SK-N-SH treated with all-trans-retinoic acid at 6 μM for 48 hours (cell line): ENCODE data around the gene MRPL12.
"Not testable (repeated sequence)": the region's sequence is repeated elsewhere in the genome, so short reads cannot be mapped to it uniquely, and the experiment has no call there.

Experiments
- ATAC-seq: fragments of 200-7000 bp; cut with Tn5 transposase; 3 replicates; pipeline ENCODE4 v1.9.1; 2020; ENCODE audit warnings: mild to moderate bottlenecking, moderate library complexity
- BACH2 ChIP-seq: fragments of 250-450 bp; sonication (Bioruptor Pico); IDR thresholded peaks from 2 replicates; pipeline ENCODE4 v1.9.0; 2021; ENCODE audit warnings: mild to moderate bottlenecking, borderline replicate concordance
- CSDC2 ChIP-seq: fragments of 250-450 bp; sonication (Bioruptor Pico); IDR thresholded peaks from 2 replicates; pipeline ENCODE4 v1.5.0; 2020; ENCODE audit warnings: mild to moderate bottlenecking, moderate library complexity
- ESRRG ChIP-seq: fragments of 250-450 bp; sonication (Bioruptor Pico); IDR thresholded peaks from 2 replicates; pipeline ENCODE4 v1.6.1; 2021; ENCODE audit warnings: mild to moderate bottlenecking
- ISL1 ChIP-seq: fragments of 250-450 bp; sonication (Bioruptor Pico); IDR thresholded peaks from 2 replicates; pipeline ENCODE4 v2.1.2; 2022; ENCODE audit warnings: mild to moderate bottlenecking, moderate library complexity
- OSR1 ChIP-seq: fragments of 250-450 bp; sonication (Bioruptor Pico); IDR thresholded peaks from 2 replicates; pipeline ENCODE4 v1.8.0; 2022; ENCODE audit warnings: moderate library complexity, mild to moderate bottlenecking, inconsistent platforms
- RARB ChIP-seq: fragments of 250-450 bp; sonication (Bioruptor Pico); IDR thresholded peaks from 2 replicates; pipeline ENCODE4 v1.8.0; 2021; ENCODE audit warnings: mild to moderate bottlenecking, moderate library complexity
- SNAI2 ChIP-seq: fragments of 250-450 bp; sonication (Bioruptor Pico); IDR thresholded peaks from 2 replicates; pipeline ENCODE4 v1.5.0; 2020; ENCODE audit warnings: mild to moderate bottlenecking, moderate library complexity
- TCF4 ChIP-seq: fragments of 250-450 bp; sonication (Bioruptor Pico); IDR thresholded peaks from 2 replicates; pipeline ENCODE4 v1.8.0; 2021; ENCODE audit warnings: mild to moderate bottlenecking, moderate library complexity, borderline replicate concordance
- TOX ChIP-seq: fragments of 250-450 bp; sonication (Bioruptor Pico); IDR thresholded peaks from 2 replicates; pipeline ENCODE4 v1.8.0; 2021; ENCODE audit warnings: mild to moderate bottlenecking, moderate library complexity, borderline replicate concordance
- ZC3H10 ChIP-seq: fragments of 250-450 bp; sonication (Bioruptor Pico); IDR thresholded peaks from 2 replicates; pipeline ENCODE4 v1.5.1; 2021; ENCODE audit warnings: mild to moderate bottlenecking, moderate library complexity
- ZNF565 ChIP-seq: fragments of 450-650 bp; formaldehyde crosslinking; conservative IDR thresholded peaks from 2 replicates; pipeline ENCODE4 v1.5.0; 2020; ENCODE audit warnings: low read depth, mild to moderate bottlenecking, moderate library complexity
- TF ChIP-seq, protein P1 (sequence below): fragments of 250-450 bp; sonication (Bioruptor Pico); IDR thresholded peaks from 2 replicates; pipeline ENCODE4 v1.8.0; 2021; ENCODE audit warnings: low read depth, mild to moderate bottlenecking, moderate library complexity, borderline replicate concordance
- TF ChIP-seq, protein P2 (sequence below): fragments of 250-450 bp; sonication (Bioruptor Pico); IDR thresholded peaks from 2 replicates; pipeline ENCODE4 v1.5.1; 2021; ENCODE audit warnings: mild to moderate bottlenecking, moderate library complexity
- TF ChIP-seq, protein P3 (sequence below): fragments of 250-450 bp; sonication (Bioruptor Pico); IDR thresholded peaks from 2 replicates; pipeline ENCODE4 v1.5.1; 2020; ENCODE audit warnings: low read depth, mild to moderate bottlenecking, moderate library complexity

The MRPL12 gene

DNA sequence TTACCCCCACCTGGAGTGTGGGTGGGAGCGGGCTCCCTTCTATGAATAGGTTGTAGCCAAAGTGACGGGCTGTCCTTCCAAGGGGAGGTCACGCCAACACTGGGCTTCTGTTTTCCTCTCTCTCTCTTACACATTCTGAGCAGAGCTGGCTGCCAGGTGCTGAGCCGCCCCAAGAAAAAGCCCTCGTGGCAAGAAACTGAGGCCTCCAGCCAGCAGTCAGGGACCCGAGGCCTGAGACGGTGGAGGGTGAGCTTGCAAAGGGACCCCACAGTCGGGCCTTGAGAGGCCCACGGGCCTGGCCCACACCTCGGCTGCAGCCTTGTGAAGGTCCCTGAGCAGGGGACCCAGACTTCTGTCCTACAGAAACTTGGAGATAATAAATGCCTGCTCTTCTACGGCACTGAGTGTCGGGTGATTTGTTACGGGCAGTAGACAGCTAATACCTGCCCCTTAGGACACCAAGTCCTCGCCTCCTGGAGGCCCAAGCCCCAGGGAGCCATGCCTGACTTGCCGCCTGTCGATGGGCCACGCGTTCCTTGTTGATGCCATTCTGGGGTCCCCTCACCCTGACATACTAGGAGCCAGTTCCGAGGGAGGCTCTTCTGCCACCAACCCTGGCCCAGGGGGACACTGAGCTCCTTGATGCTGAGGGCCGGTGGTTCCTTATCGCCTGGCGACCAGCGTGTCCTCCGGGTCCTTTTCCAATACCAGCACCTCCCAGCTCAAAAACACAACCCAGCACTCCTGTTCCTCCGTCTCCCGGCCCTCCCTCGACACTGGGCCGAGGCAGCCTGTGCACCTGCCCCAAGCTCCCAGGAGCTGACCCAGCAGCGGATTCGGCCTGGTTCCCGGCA is 35.0 kb downstream of the MRPL12 start:
- ATAC-seq, result no peak
- TF ChIP-seq RARB (CRISPR knock-in tag) (no peak), ZC3H10 (CRISPR knock-in tag) (no peak), CSDC2 (CRISPR knock-in tag) (no peak), ZNF565 (CRISPR knock-in tag) (no peak), OSR1 (CRISPR knock-in tag) (no peak)
- TF ChIP-seq, protein P1, sequence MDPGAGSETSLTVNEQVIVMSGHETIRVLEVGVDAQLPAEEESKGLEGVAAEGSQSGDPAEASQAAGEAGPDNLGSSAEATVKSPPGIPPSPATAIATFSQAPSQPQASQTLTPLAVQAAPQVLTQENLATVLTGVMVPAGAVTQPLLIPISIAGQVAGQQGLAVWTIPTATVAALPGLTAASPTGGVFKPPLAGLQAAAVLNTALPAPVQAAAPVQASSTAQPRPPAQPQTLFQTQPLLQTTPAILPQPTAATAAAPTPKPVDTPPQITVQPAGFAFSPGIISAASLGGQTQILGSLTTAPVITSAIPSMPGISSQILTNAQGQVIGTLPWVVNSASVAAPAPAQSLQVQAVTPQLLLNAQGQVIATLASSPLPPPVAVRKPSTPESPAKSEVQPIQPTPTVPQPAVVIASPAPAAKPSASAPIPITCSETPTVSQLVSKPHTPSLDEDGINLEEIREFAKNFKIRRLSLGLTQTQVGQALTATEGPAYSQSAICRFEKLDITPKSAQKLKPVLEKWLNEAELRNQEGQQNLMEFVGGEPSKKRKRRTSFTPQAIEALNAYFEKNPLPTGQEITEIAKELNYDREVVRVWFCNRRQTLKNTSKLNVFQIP, result no peak

DNA sequence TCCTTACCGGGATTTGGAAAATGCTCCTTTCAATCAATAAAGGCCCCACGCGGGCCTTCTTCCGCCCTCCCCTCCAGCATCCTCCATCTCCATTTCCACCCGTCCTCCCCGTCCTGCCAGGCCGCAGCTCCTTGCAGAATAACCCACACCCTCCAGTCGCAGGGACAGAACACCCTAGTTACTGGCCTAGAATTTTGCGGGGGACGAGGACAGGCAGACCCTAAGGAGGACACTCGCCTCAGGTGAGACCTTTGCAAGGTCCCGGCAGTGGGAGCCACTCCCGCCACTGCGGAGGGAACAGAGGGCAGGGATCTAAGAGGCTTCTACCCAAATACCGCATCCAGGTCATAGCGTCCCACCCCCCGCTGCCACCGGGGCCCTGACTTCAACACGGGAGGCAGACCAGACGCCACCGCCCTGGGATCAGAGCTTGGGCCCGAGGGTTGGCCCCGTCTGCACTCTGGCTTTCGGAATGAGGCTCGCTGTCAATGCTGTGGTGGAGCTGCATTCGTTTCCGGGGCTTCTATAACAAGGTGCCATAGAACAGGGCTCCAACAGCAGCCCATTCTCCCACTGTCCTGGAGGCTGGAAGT is 35.7 kb downstream of the MRPL12 start:
- TF ChIP-seq TCF4, result no peak
- TF ChIP-seq, protein P2, sequence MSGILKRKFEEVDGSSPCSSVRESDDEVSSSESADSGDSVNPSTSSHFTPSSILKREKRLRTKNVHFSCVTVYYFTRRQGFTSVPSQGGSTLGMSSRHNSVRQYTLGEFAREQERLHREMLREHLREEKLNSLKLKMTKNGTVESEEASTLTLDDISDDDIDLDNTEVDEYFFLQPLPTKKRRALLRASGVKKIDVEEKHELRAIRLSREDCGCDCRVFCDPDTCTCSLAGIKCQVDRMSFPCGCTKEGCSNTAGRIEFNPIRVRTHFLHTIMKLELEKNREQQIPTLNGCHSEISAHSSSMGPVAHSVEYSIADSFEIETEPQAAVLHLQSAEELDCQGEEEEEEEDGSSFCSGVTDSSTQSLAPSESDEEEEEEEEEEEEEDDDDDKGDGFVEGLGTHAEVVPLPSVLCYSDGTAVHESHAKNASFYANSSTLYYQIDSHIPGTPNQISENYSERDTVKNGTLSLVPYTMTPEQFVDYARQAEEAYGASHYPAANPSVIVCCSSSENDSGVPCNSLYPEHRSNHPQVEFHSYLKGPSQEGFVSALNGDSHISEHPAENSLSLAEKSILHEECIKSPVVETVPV (CRISPR knock-in tag), result no peak
- TF ChIP-seq ISL1 (CRISPR knock-in tag), result no peak
- TF ChIP-seq BACH2, result no peak
- no peak for TF ChIP-seq RARB (CRISPR knock-in tag)
- no peak for TF ChIP-seq ZNF565 (CRISPR knock-in tag)
- TF ChIP-seq SNAI2 (CRISPR knock-in tag), result no peak
- no peak for TF ChIP-seq OSR1 (CRISPR knock-in tag)
- no peak for TF ChIP-seq TOX (CRISPR knock-in tag)
- TF ChIP-seq ZC3H10 (CRISPR knock-in tag), result no peak
- no peak for ATAC-seq

DNA sequence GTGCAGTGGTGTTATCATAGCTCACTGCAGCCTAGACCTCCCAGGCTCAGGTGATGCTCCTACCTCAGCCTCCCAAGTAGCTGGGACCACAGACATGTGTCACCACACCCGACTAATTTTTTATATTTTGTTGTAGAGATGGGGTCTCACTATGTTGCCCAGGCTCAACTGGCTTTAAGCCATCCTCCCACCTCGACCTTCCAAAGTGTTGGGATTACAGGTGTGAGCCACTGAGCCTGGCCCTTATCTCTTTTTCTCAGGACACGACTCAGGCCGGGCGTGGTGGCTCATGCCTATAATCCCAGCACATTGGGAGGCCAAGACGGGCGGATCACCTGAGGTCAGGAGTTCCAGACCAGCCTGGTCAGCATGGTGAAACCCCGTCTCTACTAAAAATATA is 36.4 kb downstream of the MRPL12 start:
- not testable (repeated sequence) for ATAC-seq

DNA sequence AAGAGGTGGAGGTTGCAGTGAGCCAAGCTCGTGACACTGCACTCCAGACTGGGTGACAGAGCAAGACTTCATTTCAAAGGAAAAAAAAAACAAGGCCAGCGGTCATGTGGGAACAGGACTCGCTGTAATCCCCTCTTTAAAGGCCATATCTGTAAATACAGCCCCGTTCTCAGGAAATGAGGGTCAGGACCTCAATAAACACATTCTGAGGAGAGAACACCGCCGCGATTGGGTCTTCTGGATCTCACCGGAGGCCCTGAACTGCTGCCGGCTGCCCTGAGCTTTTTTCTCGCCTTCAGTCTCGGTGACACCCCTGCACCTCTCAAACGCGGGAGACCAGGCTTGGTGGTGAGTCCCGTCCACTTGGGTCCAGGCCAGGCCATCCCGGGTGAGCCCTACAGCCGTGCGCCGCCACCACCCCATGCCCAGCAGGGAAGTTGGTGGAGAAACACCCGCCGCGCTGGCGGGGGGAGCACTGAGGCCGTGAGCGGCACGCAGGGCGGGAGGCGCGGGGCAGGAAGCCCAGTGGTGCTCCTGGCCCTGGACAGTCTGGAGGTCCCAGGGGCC is 37.3 kb downstream of the MRPL12 start:
- TF ChIP-seq ESRRG (CRISPR knock-in tag) (no peak), ZNF565 (CRISPR knock-in tag) (no peak), SNAI2 (CRISPR knock-in tag) (no peak)
- TF ChIP-seq, protein P3, sequence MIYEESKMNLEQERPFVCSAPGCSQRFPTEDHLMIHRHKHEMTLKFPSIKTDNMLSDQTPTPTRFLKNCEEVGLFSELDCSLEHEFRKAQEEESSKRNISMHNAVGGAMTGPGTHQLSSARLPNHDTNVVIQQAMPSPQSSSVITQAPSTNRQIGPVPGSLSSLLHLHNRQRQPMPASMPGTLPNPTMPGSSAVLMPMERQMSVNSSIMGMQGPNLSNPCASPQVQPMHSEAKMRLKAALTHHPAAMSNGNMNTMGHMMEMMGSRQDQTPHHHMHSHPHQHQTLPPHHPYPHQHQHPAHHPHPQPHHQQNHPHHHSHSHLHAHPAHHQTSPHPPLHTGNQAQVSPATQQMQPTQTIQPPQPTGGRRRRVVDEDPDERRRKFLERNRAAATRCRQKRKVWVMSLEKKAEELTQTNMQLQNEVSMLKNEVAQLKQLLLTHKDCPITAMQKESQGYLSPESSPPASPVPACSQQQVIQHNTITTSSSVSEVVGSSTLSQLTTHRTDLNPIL (CRISPR knock-in tag), result no peak
- no peak; the same call in 2 of the 3 replicates for ATAC-seq

DNA sequence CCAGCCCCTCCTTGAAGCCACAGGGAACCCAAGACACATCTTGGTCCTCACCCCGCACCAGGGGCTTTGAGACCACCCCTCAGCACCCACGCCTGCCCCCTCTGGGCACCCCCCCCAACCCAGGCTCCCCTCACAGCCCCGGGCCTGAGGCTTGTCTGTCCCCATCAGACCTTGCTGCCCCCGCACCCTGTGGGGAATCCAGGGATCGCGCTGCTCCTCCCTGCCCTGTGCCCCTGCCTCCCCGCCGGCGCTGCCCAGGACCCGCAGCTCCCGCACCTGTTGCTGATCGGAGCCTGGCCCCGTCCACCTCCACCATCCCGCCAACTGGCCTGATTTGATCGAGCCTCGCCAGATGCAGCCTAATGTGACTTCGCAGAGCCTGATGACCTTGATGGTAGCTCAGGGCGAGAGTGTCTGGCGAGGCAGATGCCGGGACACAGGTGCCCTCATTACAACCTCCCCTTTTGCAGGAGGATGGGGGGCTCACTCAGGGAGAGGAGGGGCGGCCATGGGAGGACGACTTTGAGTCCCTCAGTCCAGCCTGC is 38.0 kb downstream of the MRPL12 start:
- ATAC-seq, result peak; percentile 42
- no peak for TF ChIP-seq ISL1 (CRISPR knock-in tag)
- no peak for TF ChIP-seq ZNF565 (CRISPR knock-in tag)
- no peak for TF ChIP-seq BACH2
- no peak for TF ChIP-seq TOX (CRISPR knock-in tag)
- TF ChIP-seq, protein P2 (CRISPR knock-in tag), result no peak
